Motor neuron (in vitro differentiated cells): ENCODE measurements around the gene KRT17. TPM values are rescaled to one million over a fixed set of nuclear protein-coding genes. Genes with fewer than 3 reads are reported as not detected.
"Not testable (repeated sequence)": the region's sequence is repeated elsewhere in the genome, so short reads cannot be mapped to it uniquely, and the experiment has no call there.

Source experiments
- ATAC-seq, 8 experiments: fragments of 200-7000 bp; cut with Tn5 transposase; replicated peaks in 6 of 8; 2 replicates each; pipeline ENCODE4 v1.8.0; 2021; ENCODE audit warnings: mild to moderate bottlenecking in 8 of 8, moderate library complexity in 8 of 8
- H3K27ac ChIP-seq, 2 donors: fragments of 250-450 bp; sonication (Bioruptor Pico); 2 replicates each; pipeline ENCODE4 v1.9.0; 2021; ENCODE audit warnings: antibody characterized with exemption in 2 of 2, mild to moderate bottlenecking in 2 of 2, moderate library complexity in 1 of 2
- H3K4me1 ChIP-seq, 2 donors: fragments of 250-450 bp; sonication (Bioruptor Pico); replicated peaks in 1 of 2; 2 replicates each; pipeline ENCODE4 v1.6.1; 2021; ENCODE audit warnings: antibody characterized with exemption in 2 of 2, mild to moderate bottlenecking in 2 of 2, moderate library complexity in 1 of 2
- H3K4me3 ChIP-seq, 5 donors: fragments of 250-450 bp; sonication (Bioruptor Pico); 2 replicates each; pipeline ENCODE4 v1.9.0; 2021; ENCODE audit warnings: antibody characterized with exemption in 5 of 5, mild to moderate bottlenecking in 5 of 5, moderate library complexity in 4 of 5
- WGBS, 10 experiments: fragments of 450-650 bp; shearing (Covaris generic); methylation state at CpG; one replicate each; pipeline ENCODE4 v1.0.0; 2022; 5-methylcytosine and 5-hydroxymethylcytosine counted together
- in situ Hi-C, 9 experiments: fragments of 400-800 bp; cut with MboI; loops; one replicate each; pipeline ENCODE4 v1.15.0; 2021; ENCODE audit warnings: low sequenced_read_pairs in 9 of 9, low pct_unique_long_range_greater_than_20kb in 2 of 9; ENCODE audit not compliant: unreplicated experiment in 9 of 9
- total RNA-seq, 8 experiments: library from RNA; unstranded; fragments of 300-600 nt; gene quantifications; 2 replicates each; pipeline versions ENCODE4 v1.2.3 to v1.2.4, GENCODE V29; 2022

KRT17 gene
- total RNA-seq, 8 experiments from 2014 or later = 0.17 to 18.1 (median 5.8) TPM; not detected in 2

DNA sequence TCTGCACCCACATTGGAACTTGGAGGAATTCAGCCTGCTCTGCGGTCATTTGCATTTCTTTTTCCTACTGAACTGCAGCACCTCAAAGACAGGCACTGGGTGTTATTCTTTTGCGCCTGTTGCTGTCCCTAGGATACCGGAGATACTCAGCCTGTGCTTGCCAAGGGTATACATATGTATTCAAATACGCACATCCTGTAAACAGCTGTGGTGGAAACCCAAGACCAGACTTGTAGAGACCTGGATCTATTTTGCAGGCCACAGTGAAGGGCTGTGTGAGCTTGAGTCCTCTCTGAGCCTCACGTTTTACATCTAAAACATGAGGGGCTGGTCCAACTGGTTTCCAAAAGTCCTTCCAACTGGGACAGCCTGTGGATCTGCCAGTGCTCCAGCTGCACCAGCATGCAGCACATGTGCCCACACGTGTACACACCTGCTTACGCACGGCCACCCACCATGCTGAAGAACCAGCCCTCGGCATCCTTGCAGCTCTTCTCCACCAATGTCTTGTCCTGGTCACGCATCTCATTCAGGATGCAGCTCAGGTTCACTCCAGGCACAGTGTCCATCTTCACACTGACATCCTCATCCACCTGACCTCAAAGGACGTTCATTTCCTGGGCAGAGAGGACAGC is 4.4 kb upstream of the KRT17 start:
- in situ Hi-C loops, H3K4me3 ChIP-seq, H3K27ac ChIP-seq, H3K4me1 ChIP-seq, ATAC-seq: not testable (repeated sequence)
- 29 to 100% (median 87%) methylated on average over 1 to 4 of the region's 11 CpGs; no CpG with 5 or more reads in 5 of the 10 experiments for WGBS, 10 experiments

- H3K27ac ChIP-seq, in situ Hi-C loops, ATAC-seq, H3K4me3 ChIP-seq, H3K4me1 ChIP-seq: not testable (repeated sequence)
- 100% methylated on average over 1 of the region's 1 CpG; no CpG with 5 or more reads in 9 of the 10 experiments for WGBS, 10 experiments
Observed at GRCh38 chr17:41628073-41628370, 3.6 kb upstream of the KRT17 start.

GRCh38 chr17:41627316-41628072 is 3.1 kb upstream of the KRT17 start:
- ATAC-seq = no peak
- WGBS, 10 experiments = 40 to 92% (median 86%) methylated on average over 1 to 11 of the region's 23 CpGs; no CpG with 5 or more reads in 4 of the 10 experiments
- peaks cover 0 to 7% of the 10 kb centered on the region in 2 donors for H3K4me1 ChIP-seq
- H3K27ac ChIP-seq = no peak overlapping the region
- H3K4me3 ChIP-seq = no peak overlapping the region
- in situ Hi-C loops = no loop called here

GRCh38 chr17:41626914-41627295 is 2.5 kb upstream of the KRT17 start:
- ATAC-seq, H3K27ac ChIP-seq, H3K4me1 ChIP-seq, H3K4me3 ChIP-seq, in situ Hi-C loops: not testable (repeated sequence)
- 50 to 87% (median 80%) methylated on average over 1 to 5 of the region's 5 CpGs; no CpG with 5 or more reads in 5 of the 10 experiments for WGBS, 10 experiments

GRCh38 chr17:41626028-41626913 is 1.9 kb upstream of the KRT17 start:
- 17 to 100% (median 92%) methylated on average over 1 to 6 of the region's 17 CpGs; no CpG with 5 or more reads in 5 of the 10 experiments for WGBS, 10 experiments
- ATAC-seq, H3K27ac ChIP-seq, in situ Hi-C loops, H3K4me1 ChIP-seq, H3K4me3 ChIP-seq: not testable (repeated sequence)

DNA sequence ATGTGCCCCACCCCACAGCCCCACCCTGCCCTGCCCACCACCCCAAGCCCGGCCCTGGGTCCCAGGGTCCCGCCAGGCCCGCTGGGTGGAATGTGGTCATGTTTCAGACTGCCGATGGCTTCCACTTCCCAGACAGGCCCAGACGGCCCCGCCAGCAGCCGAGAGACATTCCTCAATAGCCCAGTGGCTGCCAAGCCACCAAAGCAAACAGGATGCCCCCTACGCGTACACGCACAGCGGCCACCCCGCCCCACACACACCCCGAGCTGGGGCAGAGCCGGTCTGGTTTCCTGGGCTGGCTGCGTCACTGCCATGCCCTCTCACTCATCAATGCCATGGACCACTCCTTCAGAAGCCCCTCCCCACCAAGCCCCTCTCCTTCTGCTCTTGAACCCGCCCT is 1.2 kb upstream of the KRT17 start:
- H3K4me3 ChIP-seq = no peak overlapping the region
- ATAC-seq = no peak
- in situ Hi-C loops = no loop called here
- H3K27ac ChIP-seq = no peak overlapping the region
- peaks cover 0 to 7% of the 10 kb centered on the region in 2 donors for H3K4me1 ChIP-seq
- WGBS, 10 experiments = 0% methylated on average over 1 of the region's 16 CpGs; no CpG with 5 or more reads in 9 of the 10 experiments

GRCh38 chr17:41623184-41623861 is 1.1 kb downstream of the KRT17 start:
- ATAC-seq, H3K27ac ChIP-seq, in situ Hi-C loops, H3K4me3 ChIP-seq, H3K4me1 ChIP-seq: not testable (repeated sequence)
- WGBS, 10 experiments = 33 to 60% methylated on average over 1 of the region's 10 CpGs; no CpG with 5 or more reads in 8 of the 10 experiments

DNA sequence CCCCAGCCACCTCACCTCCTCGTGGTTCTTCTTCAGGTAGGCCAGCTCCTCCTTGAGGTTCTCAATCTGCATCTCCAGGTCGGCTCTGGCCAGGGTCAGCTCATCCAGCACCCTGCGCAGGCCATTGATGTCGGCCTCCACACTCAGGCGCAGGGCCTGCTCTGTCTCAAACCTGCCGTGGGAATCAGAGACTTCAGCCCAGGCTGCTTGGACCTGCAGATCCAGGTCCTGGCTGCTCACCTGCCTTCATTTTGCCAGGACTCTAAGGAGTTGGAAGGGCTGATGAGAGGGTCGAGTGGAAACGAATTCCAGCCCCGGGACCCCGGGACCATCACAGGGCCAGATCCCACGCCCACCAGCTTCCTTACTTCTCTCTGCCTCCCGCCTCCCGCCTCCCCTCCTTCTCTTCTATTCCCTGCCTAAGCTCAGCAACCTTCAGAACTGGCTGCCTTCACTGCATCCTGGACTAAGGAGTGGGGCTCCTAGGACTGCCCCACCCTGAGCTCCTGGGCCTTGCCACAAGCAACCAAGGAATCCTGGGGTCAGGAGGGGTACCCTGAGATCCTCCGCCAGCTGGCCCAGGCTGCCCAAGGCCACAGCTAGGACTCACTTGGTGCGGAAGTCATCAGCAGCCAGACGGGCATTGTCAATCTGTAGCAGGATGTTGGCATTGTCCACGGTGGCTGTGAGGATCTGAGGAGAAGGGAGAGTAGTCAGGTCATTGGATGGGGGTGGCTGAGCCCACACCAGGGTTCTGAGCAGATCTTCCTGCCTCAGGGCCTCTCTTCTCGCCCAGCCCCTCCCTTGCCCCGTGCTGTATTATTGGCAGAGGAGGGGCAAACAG is 1.8 kb downstream of the KRT17 start:
- in situ Hi-C loops = not testable (repeated sequence)

DNA sequence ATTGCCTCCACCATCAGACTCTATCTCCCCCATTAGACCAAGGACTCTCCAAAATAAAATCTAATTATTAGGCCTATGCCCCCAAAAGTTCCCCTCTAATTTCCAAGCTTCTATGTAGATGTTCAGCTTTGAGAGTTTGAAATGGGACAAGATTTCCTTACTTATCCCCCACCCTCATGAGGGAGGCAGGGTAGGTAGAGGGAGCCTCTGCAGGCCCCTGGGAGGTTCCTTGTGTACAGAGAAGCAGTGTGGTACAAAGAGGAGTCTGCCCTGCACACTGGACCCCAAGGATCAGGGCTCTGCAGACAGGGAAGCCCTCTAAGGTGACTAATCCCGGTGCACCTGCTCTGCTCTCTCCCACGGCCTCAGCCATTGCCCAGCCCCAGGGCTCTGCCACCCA is 2.5 kb downstream of the KRT17 start:
- in situ Hi-C loops = no loop called here
- Histone ChIP-seq H3K27ac (no peak overlapping the region), H3K4me3 (no peak overlapping the region), H3K4me1 (no peaks in the 10 kb centered on the region)
- no peak for ATAC-seq
- no CpG with 5 or more reads among the region's 2 CpGs for WGBS, 10 experiments

More for the DNA sequence above, 1.8 kb downstream of the KRT17 start:
- H3K27ac ChIP-seq, H3K4me3 ChIP-seq, H3K4me1 ChIP-seq: not testable (repeated sequence)
- 0 to 80% (median 70%) methylated on average over 1 to 5 of the region's 19 CpGs; no CpG with 5 or more reads in 5 of the 10 experiments for WGBS, 10 experiments
- ATAC-seq = peak in 1 of 8 experiments; percentile 52

GRCh38 chr17:41621435-41621817 is 2.9 kb downstream of the KRT17 start:
- H3K4me1 ChIP-seq, H3K4me3 ChIP-seq, ATAC-seq, in situ Hi-C loops, H3K27ac ChIP-seq: not testable (repeated sequence)
- 97% methylated on average over 7 of the region's 11 CpGs; no CpG with 5 or more reads in 9 of the 10 experiments for WGBS, 10 experiments

GRCh38 chr17:41620583-41621434 is 3.6 kb downstream of the KRT17 start:
- WGBS, 10 experiments = 40 to 97% (median 88%) methylated on average over 1 to 8 of the region's 21 CpGs; no CpG with 5 or more reads in 3 of the 10 experiments
- no peak overlapping the region for H3K27ac ChIP-seq
- no peak overlapping the region for H3K4me3 ChIP-seq
- ATAC-seq = no peak
- H3K4me1 ChIP-seq = no peaks in the 10 kb centered on the region
- in situ Hi-C loops = no loop called here
